Measurements from ENCODE around the gene KCNQ1.

The KCNQ1 gene

DNA sequence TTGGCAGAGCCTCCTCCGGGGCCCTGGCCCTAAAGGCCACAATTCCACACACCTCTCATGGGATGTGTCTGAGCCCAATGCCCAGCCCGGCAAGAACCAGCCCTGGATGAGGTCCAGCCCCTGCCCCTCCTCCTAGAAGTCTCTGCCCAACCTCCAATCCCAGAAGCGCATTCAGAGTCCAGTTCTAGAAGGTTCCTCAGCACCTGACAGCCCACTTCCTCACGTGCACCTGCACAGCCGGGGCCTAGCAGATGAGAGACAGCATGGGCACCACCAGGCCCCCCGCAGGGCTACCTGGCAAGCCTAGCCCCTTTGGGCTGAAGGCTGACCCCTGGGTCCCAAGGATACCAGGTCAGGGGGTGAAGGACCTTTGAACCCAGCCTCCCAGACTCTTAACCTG is 452.2 kb downstream of the KCNQ1 start:
- no peak for DNase-seq (ENCODE audit: insufficient read length, low spot score)
- FAIRE-seq = no peak
- TF ChIP-seq CTCF (IDR thresholded peaks at IDR 0.05; ENCODE audit: insufficient read depth, missing control alignments) = no peak

GRCh38 chr11:2898366-2899079 is 453.7 kb downstream of the KCNQ1 start:
- TF ChIP-seq CTCF (IDR thresholded peaks at IDR 0.05; ENCODE audit: insufficient read depth, missing control alignments) = no peak
- DNase-seq (ENCODE audit: insufficient read length, low spot score) (no peak), FAIRE-seq (no peak)
